Naive thymus-derived CD4-positive, alpha-beta T cell (primary cell): Measurements from ENCODE around the gene ORAI1. TPM values are rescaled to one million over a fixed set of nuclear protein-coding genes. Genes with fewer than 3 reads are reported as not detected.
A peak's percentile ranks its signal among the peaks of the same experiment; 100 is the strongest.
"Not testable (repeated sequence)": the region's sequence is repeated elsewhere in the genome, so short reads cannot be mapped to it uniquely, and the experiment has no call there.

Experiments
- ATAC-seq: fragments of 150-1000 bp; cut with Tn5 transposase; 2 replicates; pipeline ENCODE4 v1.10.0; 2021; ENCODE audit warnings: mild to moderate bottlenecking, moderate library complexity
- CTCF ChIA-PET: fragments of 350-600 bp; sonication (Branson Sonifier 250); formaldehyde crosslinking; loops from one replicate; lab custom pipeline; 2021; ENCODE audit warnings: antibody characterized with exemption; lab: Charles Lee
- POLR2A ChIA-PET: fragments of 350-600 bp; sonication (Branson Sonifier 250); formaldehyde crosslinking; loops from one replicate; lab custom pipeline; 2021; ENCODE audit warnings: antibody characterized with exemption, inconsistent platforms; lab: Charles Lee
- DNase-seq, 9 donors: peaks; one replicate each; pipeline versions ENCODE4 v3.0.0 to v3.0.0-alpha.2; 2020 to 2022; ENCODE audit warnings: mixed read lengths in 1 of 9
- H3K27ac ChIP-seq: one replicate; pipeline ENCODE4 v1.7.0; 2013; ENCODE audit warnings: mild to moderate bottlenecking, low read depth, low read length, moderate library complexity
- H3K27me3 ChIP-seq, 2 donors: one replicate each; pipeline ENCODE4 v1.7.0; 2013; ENCODE audit warnings: low read length in 2 of 2, mild to moderate bottlenecking in 2 of 2, moderate library complexity in 2 of 2; ENCODE audit not compliant: control insufficient read depth in 2 of 2, insufficient read depth in 2 of 2
- H3K36me3 ChIP-seq, 3 experiments: 1 replicate in 2 of 3; 2 replicates in 1 of 3; pipeline ENCODE4 v1.7.0; 2013; ENCODE audit warnings: low read length in 3 of 3, mild to moderate bottlenecking in 3 of 3, moderate library complexity in 1 of 3; ENCODE audit not compliant: insufficient read depth in 3 of 3, control insufficient read depth in 2 of 3
- H3K4me1 ChIP-seq, 2 donors: one replicate each; pipeline ENCODE4 v1.7.0; 2013; ENCODE audit warnings: low read length in 2 of 2, mild to moderate bottlenecking in 2 of 2, moderate library complexity in 1 of 2; ENCODE audit not compliant: control insufficient read depth in 2 of 2, insufficient read depth in 2 of 2
- H3K4me3 ChIP-seq: 2 replicates; pipeline ENCODE4 v1.7.0; 2013; ENCODE audit warnings: mild to moderate bottlenecking, low read length
- H3K9me3 ChIP-seq, 3 experiments: 1 replicate in 2 of 3; 2 replicates in 1 of 3; pipeline ENCODE4 v1.7.0; 2013; ENCODE audit warnings: low read length in 3 of 3; ENCODE audit not compliant: control insufficient read depth in 2 of 3
- H3K27ac Mint-ChIP-seq, 9 donors: one replicate each; pipeline ENCODE4 v1.8.0; 2020 to 2022; ENCODE audit warnings: mixed read lengths in 9 of 9, mild to moderate bottlenecking in 8 of 9, moderate library complexity in 5 of 9, inconsistent platforms in 2 of 9
- H3K27me3 Mint-ChIP-seq, 5 donors: one replicate each; pipeline ENCODE4 v1.8.0; 2021 to 2022; ENCODE audit warnings: mixed read lengths in 5 of 5, mild to moderate bottlenecking in 1 of 5
- H3K36me3 Mint-ChIP-seq, 5 donors: one replicate each; pipeline ENCODE4 v1.8.0; 2020 to 2022; ENCODE audit warnings: mixed read lengths in 5 of 5, mild to moderate bottlenecking in 3 of 5, inconsistent platforms in 1 of 5
- H3K4me1 Mint-ChIP-seq, 7 donors: one replicate each; pipeline ENCODE4 v1.8.0; 2020 to 2022; ENCODE audit warnings: mixed read lengths in 7 of 7, mild to moderate bottlenecking in 3 of 7, inconsistent platforms in 1 of 7
- H3K4me3 Mint-ChIP-seq, 10 donors: one replicate each; pipeline ENCODE4 v1.8.0; 2020 to 2022; ENCODE audit warnings: mild to moderate bottlenecking in 10 of 10, mixed read lengths in 10 of 10, moderate library complexity in 6 of 10, inconsistent platforms in 2 of 10
- H3K9me3 Mint-ChIP-seq, 11 donors: one replicate each; pipeline ENCODE4 v1.8.0; 2020 to 2022; ENCODE audit warnings: mixed read lengths in 11 of 11, mild to moderate bottlenecking in 4 of 11, inconsistent platforms in 1 of 11, moderate library complexity in 1 of 11
- intact Hi-C, 2 donors: fragments of 100-400 bp; cut with micrococcal nuclease; formaldehyde crosslinking; loops; one replicate each; pipeline ENCODE4 v1.15.1; 2023
- polyA plus RNA-seq, 2 donors: library from polyadenylated mRNA; unstranded; fragments of 300-500 nt; fragmentation: Illumina TruSeq; gene quantifications; one replicate each; pipeline ENCODE4 v1.2.3, GENCODE V29; 2021
- total RNA-seq, 6 experiments: library from RNA in 5 of 6; stranded (reverse) in 5 of 6; gene quantifications; 1 replicate in 5 of 6; 2 replicates in 1 of 6; pipeline ENCODE4 v1.2.3 and lab custom pipeline; 2021 to 2026

Gene ORAI1
- total and polyA plus RNA-seq, 7 experiments from 2014 or later = 34.4 to 256 (median 51.9) TPM

DNA sequence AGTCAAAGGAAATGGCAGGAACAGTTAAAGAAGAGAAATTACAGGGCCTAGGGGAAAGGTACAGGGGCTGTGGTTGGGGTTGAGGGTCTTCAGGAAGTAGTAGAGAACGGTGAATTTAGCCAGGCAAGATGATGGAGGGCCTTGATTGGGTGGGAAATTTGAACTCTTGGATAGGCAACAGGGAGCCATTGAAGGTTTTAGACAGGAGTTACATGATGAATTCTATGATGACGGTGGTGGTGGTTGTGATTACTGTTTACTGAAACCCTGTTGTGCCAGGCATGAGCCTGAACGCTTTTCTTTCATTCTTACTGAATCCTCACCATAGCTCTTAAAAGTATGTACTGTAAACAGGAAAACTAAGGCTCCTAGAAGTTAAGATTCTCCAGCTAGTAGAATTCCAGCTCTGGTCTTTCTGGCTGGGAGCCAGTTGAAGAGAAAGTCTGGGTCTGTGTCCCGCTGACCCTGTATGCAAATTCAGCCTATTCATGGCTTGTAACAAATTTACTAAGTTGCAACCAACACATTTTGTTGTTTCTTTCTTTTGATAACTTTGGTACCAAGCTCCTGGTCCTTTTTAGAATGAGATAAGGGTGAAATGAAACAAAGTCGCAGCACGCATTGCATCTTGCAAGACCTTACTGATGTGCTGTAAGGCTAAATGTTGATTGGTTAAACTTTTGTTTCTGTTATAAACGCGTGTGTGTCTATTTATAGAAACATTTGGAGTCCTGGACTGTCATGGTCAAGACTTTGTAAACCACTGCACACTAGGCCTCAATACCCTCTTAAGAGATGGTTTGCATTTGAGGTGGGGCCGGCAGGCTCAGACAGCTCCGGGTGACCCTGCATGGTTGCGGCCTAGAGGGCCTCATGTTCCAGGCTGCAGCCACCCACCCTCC is 6.0 kb downstream of the ORAI1 start:
- no peaks in the 10 kb centered on the region for H3K27me3 Mint-ChIP-seq
- no peaks in the 10 kb centered on the region for H3K9me3 ChIP-seq
- CTCF ChIA-PET = interaction anchor here (9.6 kb wide), 1 partner anchor 37 kb away, joined by 150 read pairs; the partner anchor contains the start of gene MORN3
- peak overlapping the region; percentile 58 for H3K27ac ChIP-seq
- no peaks in the 10 kb centered on the region for H3K27me3 ChIP-seq
- peaks cover 65 to 87% (median 76%) of the 10 kb centered on the region in 7 donors for H3K4me1 Mint-ChIP-seq
- H3K4me3 Mint-ChIP-seq = peak overlapping the region; percentile 69 to 95 (median 83)
- H3K9me3 Mint-ChIP-seq = no peaks in the 10 kb centered on the region
- POLR2A ChIA-PET = interaction anchor here (0.6 to 9.5 kb wide), 6 partner anchors 16 to 521 kb away, joined by 3 to 203 read pairs (median 4); partner anchors contain the start of gene MORN3
- peaks cover 0 to 15% (median 0%) of the 10 kb centered on the region in 3 experiments for H3K36me3 ChIP-seq
- H3K27ac Mint-ChIP-seq = peak overlapping the region; percentile 65 to 98 (median 91)
- DNase-seq = no peak
- peaks cover 57 to 67% of the 10 kb centered on the region in 2 donors for H3K4me1 ChIP-seq
- no peak overlapping the region for H3K4me3 ChIP-seq
- ATAC-seq = no peak
- intact Hi-C loops = no loop called here
- H3K36me3 Mint-ChIP-seq = peaks cover 0 to 37% (median 11%) of the 10 kb centered on the region in 5 donors

GRCh38 chr12:121633833-121634196 is 7.5 kb downstream of the ORAI1 start:
- H3K36me3 ChIP-seq = peaks cover 0 to 15% (median 0%) of the 10 kb centered on the region in 3 experiments
- peak overlapping the region in 2 of 9 donors; percentile 33 to 91 for H3K27ac Mint-ChIP-seq
- H3K36me3 Mint-ChIP-seq = peaks cover 0 to 34% (median 11%) of the 10 kb centered on the region in 5 donors
- H3K4me3 ChIP-seq, H3K4me3 Mint-ChIP-seq, H3K27me3 Mint-ChIP-seq, intact Hi-C loops, H3K27me3 ChIP-seq, H3K27ac ChIP-seq, H3K9me3 Mint-ChIP-seq, DNase-seq, H3K9me3 ChIP-seq, ATAC-seq: not testable (repeated sequence)
- H3K4me1 Mint-ChIP-seq = peaks cover 64 to 92% (median 82%) of the 10 kb centered on the region in 7 donors
- ChIA-PET CTCF (interaction anchor here (9.6 kb wide), 1 partner anchor 36 kb away, joined by 150 read pairs; the partner anchor contains the start of gene MORN3), POLR2A (interaction anchor here (1.7 to 9.5 kb wide), 2 partner anchors 17 to 35 kb away, joined by 6 to 203 read pairs; partner anchors contain the start of gene MORN3)
- peaks cover 68 to 82% of the 10 kb centered on the region in 2 donors for H3K4me1 ChIP-seq

DNA sequence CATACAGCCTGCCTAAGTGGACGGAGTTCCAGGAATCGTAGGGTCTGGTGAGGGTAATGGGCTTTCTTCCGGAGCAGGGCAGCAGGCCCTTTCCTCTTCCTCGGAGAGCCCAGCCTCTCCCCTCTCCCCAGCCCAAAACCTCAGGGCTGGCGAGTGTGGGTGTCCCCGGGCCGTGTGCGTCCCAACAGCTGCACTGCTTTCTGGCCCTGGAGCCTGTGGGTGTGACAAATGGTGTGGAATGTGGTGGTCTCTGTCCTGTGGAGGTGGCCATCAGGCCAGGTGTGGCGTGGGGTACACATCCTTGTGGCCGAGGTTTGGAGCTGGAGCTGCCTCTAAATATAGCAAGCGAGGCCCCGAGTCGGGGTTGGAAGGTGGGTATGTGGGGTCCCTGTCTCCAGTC is 8.5 kb downstream of the ORAI1 start:
- H3K9me3 ChIP-seq = no peaks in the 10 kb centered on the region
- POLR2A ChIA-PET = interaction anchor here (0.6 to 6.9 kb wide), 8 partner anchors 8 to 167 kb away, joined by 3 to 74 read pairs (median 3); partner anchors contain the start of genes MORN3 and ORAI1
- peaks cover 0 to 17% (median 0%) of the 10 kb centered on the region in 3 experiments for H3K36me3 ChIP-seq
- DNase-seq = no peak
- peaks cover 0 to 29% (median 11%) of the 10 kb centered on the region in 5 donors for H3K36me3 Mint-ChIP-seq
- H3K27me3 ChIP-seq = no peaks in the 10 kb centered on the region
- H3K27ac ChIP-seq = peak overlapping the region; percentile 62
- H3K27ac Mint-ChIP-seq = peak overlapping the region; percentile 69 to 96 (median 88)
- H3K27me3 Mint-ChIP-seq = no peaks in the 10 kb centered on the region
- CTCF ChIA-PET = interaction anchor here (1.0 to 3.8 kb wide), 3 partner anchors 9 to 34 kb away, joined by 4 to 23 read pairs (median 18); partner anchors contain the start of genes MORN3 and ORAI1
- no peak overlapping the region for H3K4me3 ChIP-seq
- H3K4me1 ChIP-seq = peaks cover 60 to 76% of the 10 kb centered on the region in 2 donors
- peak overlapping the region; percentile 33 to 79 (median 64) for H3K4me3 Mint-ChIP-seq
- intact Hi-C loops = no loop called here
- no peak for ATAC-seq
- no peaks in the 10 kb centered on the region for H3K9me3 Mint-ChIP-seq
- H3K4me1 Mint-ChIP-seq = peaks cover 57 to 83% (median 73%) of the 10 kb centered on the region in 7 donors

DNA sequence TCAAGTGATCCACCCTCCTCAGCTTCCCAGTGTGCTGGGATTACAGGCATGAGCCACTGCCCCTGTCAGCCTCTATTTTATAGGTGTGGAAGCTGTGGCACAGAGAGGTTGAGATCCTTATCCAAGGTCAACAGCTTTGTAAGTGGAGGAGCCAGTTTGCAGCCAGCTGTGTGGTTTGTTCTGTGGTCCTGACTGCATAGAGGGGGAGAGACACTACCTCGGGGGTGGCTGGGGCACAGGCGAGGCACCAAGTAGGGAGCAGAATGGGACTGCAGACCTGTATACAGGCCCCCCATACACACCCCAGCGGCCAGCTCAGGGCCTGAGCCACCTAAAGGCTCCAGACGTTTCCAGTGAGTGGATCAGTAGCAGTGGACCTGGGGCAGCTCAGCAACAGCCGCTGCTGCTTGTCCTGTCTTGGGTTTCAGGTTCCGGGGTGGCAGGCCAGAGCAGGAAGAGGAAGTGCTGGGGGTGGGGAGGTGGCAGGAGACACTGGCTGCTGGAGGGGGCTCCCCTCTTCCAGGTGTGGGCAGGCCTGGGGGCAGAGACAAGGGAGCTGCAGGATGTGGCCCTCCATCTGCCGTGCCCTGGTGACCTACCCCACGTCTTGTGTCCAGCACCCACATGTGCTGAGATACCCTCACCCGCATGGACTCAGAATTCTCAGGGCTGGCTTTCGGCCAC is 11.0 kb downstream of the ORAI1 start:
- H3K27ac ChIP-seq = peak overlapping the region; percentile 83
- Mint-ChIP-seq H3K36me3 (peaks cover 7 to 23% (median 9%) of the 10 kb centered on the region in 5 donors), H3K27ac (peak overlapping the region; percentile 82 to 95 (median 92)), H3K4me3 (peak overlapping the region; percentile 61 to 82 (median 76)), H3K27me3 (no peaks in the 10 kb centered on the region), H3K9me3 (peaks cover 0 to 1% (median 0%) of the 10 kb centered on the region in 11 donors), H3K4me1 (peaks cover 48 to 75% (median 61%) of the 10 kb centered on the region in 7 donors)
- peaks cover 35 to 50% of the 10 kb centered on the region in 2 donors for H3K4me1 ChIP-seq
- H3K36me3 ChIP-seq = peaks cover 0 to 35% (median 0%) of the 10 kb centered on the region in 3 experiments
- peak in 8 of 9 donors; percentile 38 to 53 (median 46) for DNase-seq
- H3K27me3 ChIP-seq = no peaks in the 10 kb centered on the region
- ATAC-seq = peak; percentile 79
- H3K4me3 ChIP-seq = peak overlapping the region; percentile 1
- ChIA-PET POLR2A (interaction anchor here (0.5 to 6.9 kb wide), 15 partner anchors 10 to 1626 kb away, joined by 3 to 74 read pairs (median 5); partner anchors contain the start of genes MORN3 and ORAI1), CTCF (interaction anchor here (0.5 to 3.8 kb wide), 6 partner anchors 11 to 87 kb away, joined by 3 to 23 read pairs (median 6); partner anchors contain the start of genes MORN3 and ORAI1)
- no peaks in the 10 kb centered on the region for H3K9me3 ChIP-seq
- intact Hi-C loops = loop anchor here (1.0 kb wide), 1 partner anchor 10 kb away; no protein-coding TSS in a partner anchor

- ChIA-PET POLR2A (interaction anchor here (0.9 to 6.9 kb wide), 8 partner anchors 9 to 105 kb away, joined by 3 to 74 read pairs (median 11); partner anchors contain the start of genes MORN3 and ORAI1), CTCF (interaction anchor here (0.7 to 3.8 kb wide), 5 partner anchors 23 to 88 kb away, joined by 3 to 18 read pairs (median 3); partner anchors contain the start of gene MORN3)
- peak overlapping the region in 9 of 10 donors; percentile 70 to 82 (median 76) for H3K4me3 Mint-ChIP-seq
These were observed 12.2 kb downstream of the ORAI1 start for GRCh38 chr12:121638298-121639202.

More at GRCh38 chr12:121638298-121639202, 12.2 kb downstream of the ORAI1 start:
- H3K4me1 Mint-ChIP-seq = peaks cover 38 to 64% (median 51%) of the 10 kb centered on the region in 7 donors
- H3K36me3 ChIP-seq = peaks cover 0 to 32% (median 0%) of the 10 kb centered on the region in 3 experiments
- H3K27me3 ChIP-seq = no peaks in the 10 kb centered on the region
- peak overlapping the region; percentile 82 to 95 (median 92) for H3K27ac Mint-ChIP-seq
- peaks cover 27 to 41% of the 10 kb centered on the region in 2 donors for H3K4me1 ChIP-seq
- ATAC-seq = no peak
- intact Hi-C loops = no loop called here
- H3K36me3 Mint-ChIP-seq = peaks cover 7 to 23% (median 9%) of the 10 kb centered on the region in 5 donors
- H3K4me3 ChIP-seq = no peak overlapping the region
- H3K27me3 Mint-ChIP-seq = no peaks in the 10 kb centered on the region
- H3K27ac ChIP-seq = peak overlapping the region; percentile 83
- no peak for DNase-seq
- H3K9me3 ChIP-seq = no peaks in the 10 kb centered on the region
- H3K9me3 Mint-ChIP-seq = peaks cover 0 to 1% (median 0%) of the 10 kb centered on the region in 11 donors
